PFSK-1 (cell line): ENCODE measurements around the gene POLE.

ENCODE experiments used
- POLR2AphosphoS5 ChIP-seq: IDR thresholded peaks from 2 replicates; pipeline ENCODE4 v1.6.1; 2012; ENCODE audit warnings: low read depth, mild to moderate bottlenecking, control low read depth, low read length, moderate library complexity
- TAF1 ChIP-seq: IDR thresholded peaks from 2 replicates; pipeline ENCODE4 v1.6.1; 2012; ENCODE audit warnings: low read length, control low read depth, borderline replicate concordance; ENCODE audit not compliant: insufficient read depth

GRCh38 chr12:132605892-132606291 is 81.2 kb downstream of the POLE start:
- TF ChIP-seq POLR2AphosphoS5 (no peak), TAF1 (no peak)
